Retinal pigment epithelial cell (primary cell): Measurements from ENCODE around the gene FBRSL1.

ENCODE experiments used
- DNase-seq: peaks from one replicate; pipeline ENCODE4 v3.0.0-alpha.2; 2010; ENCODE audit warnings: low read depth
- H3K4me3 ChIP-seq: 2 replicates; pipeline ENCODE4 v1.5.1; 2011; ENCODE audit warnings: mild to moderate bottlenecking, low read length, control low read depth, moderate library complexity
- CTCF ChIP-seq: conservative IDR thresholded peaks from 2 replicates; pipeline ENCODE4 v1.5.1; 2011; ENCODE audit warnings: low read depth, low read length, control low read depth, inconsistent platforms

Gene FBRSL1

GRCh38 chr12:132445884-132446632, 43.9 kb upstream of the FBRSL1 start:
- DNase-seq: no peak
- H3K4me3 ChIP-seq: peak overlapping the region; percentile 39
- TF ChIP-seq CTCF: no peak

DNA sequence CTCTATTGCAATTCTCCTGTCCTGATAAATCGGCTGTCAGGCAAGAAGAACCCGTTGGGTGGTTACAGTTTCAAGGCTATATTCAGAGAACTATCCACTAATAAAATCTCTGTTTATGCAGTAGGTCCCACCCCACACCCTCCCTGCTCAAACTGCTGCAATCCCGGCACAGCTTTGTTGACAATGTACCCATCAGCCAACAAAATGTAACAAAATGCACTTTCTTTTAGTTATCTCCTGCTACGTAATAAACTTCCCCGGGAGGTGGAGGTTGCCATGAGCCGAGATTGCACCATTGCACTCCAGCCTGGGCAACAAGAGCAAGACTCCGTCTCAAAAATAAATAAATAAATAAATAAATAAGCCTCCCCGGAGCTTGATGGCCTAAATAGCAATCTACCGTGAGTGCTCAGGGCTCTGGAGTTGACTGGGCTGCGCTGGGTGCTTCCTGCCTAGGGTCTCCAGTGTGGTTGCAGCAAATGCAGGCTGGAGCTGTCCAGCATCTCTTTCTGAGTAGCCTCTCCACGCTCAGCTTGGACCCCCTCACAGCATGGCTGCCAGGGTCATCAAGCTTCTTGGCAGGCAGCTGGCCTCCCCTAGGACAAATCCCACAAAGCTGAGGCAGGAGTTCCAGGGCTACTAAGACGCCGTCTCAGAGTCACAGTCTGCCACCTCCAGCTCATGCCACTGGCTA, 43.2 kb upstream of the FBRSL1 start:
- H3K4me3 ChIP-seq: no peak overlapping the region
- TF ChIP-seq CTCF: no peak
- no peak for DNase-seq

GRCh38 chr12:132447327-132447720, 42.6 kb upstream of the FBRSL1 start:
- no peak for DNase-seq
- TF ChIP-seq CTCF: no peak
- no peak overlapping the region for H3K4me3 ChIP-seq

DNA sequence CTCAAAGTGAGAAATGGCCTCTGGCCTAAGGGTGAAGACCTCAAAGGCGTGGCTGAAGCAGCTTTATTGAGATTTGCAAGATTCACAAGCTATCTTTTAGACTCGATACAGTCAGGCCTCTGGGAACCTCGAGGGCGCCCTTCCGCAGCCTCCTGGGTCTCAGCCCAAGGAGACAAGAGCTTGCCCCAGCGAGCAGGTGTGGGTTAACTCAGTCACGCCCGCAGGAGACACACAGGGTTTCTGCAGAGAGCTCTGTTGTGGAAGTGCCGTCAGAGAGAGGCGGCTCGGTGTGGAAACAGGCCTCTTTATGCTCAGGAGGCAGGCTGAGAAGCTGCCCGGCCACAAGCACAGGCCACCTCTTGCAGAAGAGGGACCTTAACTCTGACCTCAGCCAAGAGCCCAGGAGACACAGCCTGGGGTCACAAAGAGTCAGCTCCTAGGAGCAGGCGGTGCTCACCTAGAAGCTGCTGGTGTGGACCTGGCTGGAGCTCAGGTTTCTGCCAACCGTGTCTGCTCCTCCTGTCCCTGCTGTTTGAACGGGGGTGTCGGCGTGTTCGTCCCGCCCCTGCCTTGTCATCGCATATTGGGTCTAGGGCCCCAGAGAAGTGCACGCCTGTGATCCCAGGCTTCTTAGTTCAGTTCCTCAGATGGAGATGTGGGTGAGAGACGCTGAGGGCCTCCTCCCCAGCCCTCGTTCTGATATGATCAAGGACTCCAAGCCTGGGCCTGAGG, 42.1 kb upstream of the FBRSL1 start:
- no peak overlapping the region for H3K4me3 ChIP-seq
- no peak for DNase-seq
- no peak for TF ChIP-seq CTCF

GRCh38 chr12:132448463-132448820, 41.5 kb upstream of the FBRSL1 start:
- no peak for TF ChIP-seq CTCF
- DNase-seq: no peak
- H3K4me3 ChIP-seq: no peak overlapping the region

GRCh38 chr12:132449565-132450417, 40.2 kb upstream of the FBRSL1 start:
- no peak for DNase-seq
- TF ChIP-seq CTCF: no peak
- no peak overlapping the region for H3K4me3 ChIP-seq
